ENCODE measurements around the gene CAMKMT.

CAMKMT gene

DNA sequence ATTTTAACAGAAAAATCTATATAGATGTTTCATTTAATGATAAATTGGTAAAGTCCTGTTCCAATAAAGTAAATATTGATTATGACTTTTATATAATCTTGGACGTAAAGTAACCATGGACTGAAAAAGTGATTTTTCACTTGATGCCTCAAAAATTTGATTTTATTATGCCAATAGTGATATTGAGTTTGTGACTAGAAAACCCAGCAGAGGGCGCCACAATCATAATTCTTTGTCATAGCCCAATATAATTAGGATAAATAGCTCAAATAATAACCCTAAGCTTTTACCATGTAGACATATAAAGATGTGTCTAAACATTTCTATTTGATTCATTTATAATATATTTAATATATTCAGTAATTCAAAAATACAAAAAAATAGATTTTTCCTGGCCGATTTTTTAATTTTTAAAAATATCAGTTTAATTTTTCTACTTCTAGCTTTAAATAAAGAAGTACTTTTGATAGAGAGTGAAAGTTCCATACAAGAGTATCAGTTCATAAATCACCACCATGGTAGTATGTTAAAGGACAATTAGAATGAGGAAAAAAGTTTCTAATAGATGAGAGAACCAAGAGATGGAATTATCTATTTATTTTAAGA lies 30.7 kb downstream of the CAMKMT start:
- no peak overlapping the region for H3K27ac ChIP-seq (ENCODE audit: low read depth, low read length)
- H3K36me3 ChIP-seq (ENCODE audit: control insufficient read depth, insufficient read depth, low read length), result no peaks in the 10 kb centered on the region
- peaks cover 12% of the 10 kb centered on the region for H3K4me1 ChIP-seq (ENCODE audit: control insufficient read depth, insufficient read depth, low read length)
- H3K9ac ChIP-seq (ENCODE audit: low read length), result no peak overlapping the region
- peaks cover 2% of the 10 kb centered on the region; the same call in 1 of the 2 replicates for H3K9me3 ChIP-seq (ENCODE audit: control insufficient read depth, insufficient read depth, low read depth, low read length)
- H3K4me3 ChIP-seq (ENCODE audit: low read depth, low read length), result no peak overlapping the region
- no peaks in the 10 kb centered on the region for H3K27me3 ChIP-seq (ENCODE audit: control insufficient read depth, insufficient read depth, low read length)

DNA sequence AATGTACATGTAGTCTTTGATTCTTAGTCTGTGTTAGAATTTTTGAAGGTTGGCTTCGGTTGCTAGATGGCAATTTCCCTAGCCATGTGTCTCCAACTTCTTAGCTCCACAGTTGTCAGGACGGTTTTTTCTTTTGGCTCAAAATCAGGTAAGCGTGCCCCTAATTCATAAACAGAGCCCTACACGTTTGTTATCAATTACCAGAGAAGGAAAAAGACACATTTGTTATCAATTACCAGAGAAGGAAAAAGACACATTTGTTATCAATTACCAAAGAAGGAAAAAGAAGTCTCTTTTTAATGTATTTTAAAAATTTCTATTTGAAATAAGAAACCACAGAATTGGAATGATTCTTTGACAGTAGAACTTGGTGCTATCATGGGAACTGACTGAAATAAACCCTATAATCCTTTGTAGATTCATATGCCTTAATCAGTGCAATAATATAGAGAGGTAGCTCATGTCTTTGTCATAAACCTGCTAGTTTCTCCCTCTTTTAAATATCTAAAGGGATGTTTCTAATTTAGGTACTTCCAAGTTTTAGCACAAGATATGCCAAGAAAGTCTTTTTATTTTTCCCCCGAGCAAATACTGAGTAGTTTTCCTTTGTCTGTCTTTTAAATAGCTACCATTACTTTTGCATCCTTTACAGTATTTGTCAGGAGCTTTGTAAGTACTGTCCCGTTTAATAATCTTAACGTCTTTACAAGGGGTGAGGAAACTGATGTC lies 35.9 kb downstream of the CAMKMT start:
- no peak overlapping the region for H3K9ac ChIP-seq (ENCODE audit: low read length)
- no peak overlapping the region for H3K4me3 ChIP-seq (ENCODE audit: low read depth, low read length)
- H3K27me3 ChIP-seq (ENCODE audit: control insufficient read depth, insufficient read depth, low read length), result no peaks in the 10 kb centered on the region
- peaks cover 20% of the 10 kb centered on the region for H3K4me1 ChIP-seq (ENCODE audit: control insufficient read depth, insufficient read depth, low read length)
- H3K36me3 ChIP-seq (ENCODE audit: control insufficient read depth, insufficient read depth, low read length), result no peaks in the 10 kb centered on the region
- no peaks in the 10 kb centered on the region for H3K9me3 ChIP-seq (ENCODE audit: control insufficient read depth, insufficient read depth, low read depth, low read length)
- H3K27ac ChIP-seq (ENCODE audit: low read depth, low read length), result no peak overlapping the region

DNA sequence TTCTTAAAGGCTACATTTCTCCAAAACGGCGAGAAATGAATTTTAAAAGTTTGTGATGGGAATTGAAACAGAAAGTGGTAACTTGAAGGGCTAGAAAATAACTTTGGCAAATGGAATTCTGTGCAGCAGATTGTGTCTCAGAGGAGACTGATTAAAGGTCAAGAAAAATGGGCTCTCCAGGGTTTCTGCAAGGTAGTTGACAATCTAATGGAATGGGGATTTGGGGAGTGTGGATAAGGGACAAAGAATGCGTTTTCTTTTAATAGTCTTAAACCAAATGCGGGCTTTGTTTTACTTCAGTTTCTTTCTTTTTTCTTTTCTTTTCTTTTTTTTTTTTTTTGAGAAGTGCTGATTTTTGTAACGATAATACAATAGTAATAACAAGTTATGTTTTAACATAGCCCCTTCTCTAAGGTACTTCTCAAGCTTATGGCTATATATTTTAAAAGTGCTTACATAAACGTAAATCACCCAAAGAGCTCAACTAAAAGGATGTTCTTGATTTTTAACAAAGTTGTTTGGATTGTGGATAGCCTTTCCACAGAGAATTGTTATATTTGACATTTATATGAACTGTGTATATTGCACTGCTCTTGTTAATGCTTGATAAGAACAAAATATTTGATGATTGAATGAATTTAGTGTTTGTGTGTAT lies 36.6 kb downstream of the CAMKMT start:
- H3K9me3 ChIP-seq (ENCODE audit: control insufficient read depth, insufficient read depth, low read depth, low read length), result no peaks in the 10 kb centered on the region
- H3K36me3 ChIP-seq (ENCODE audit: control insufficient read depth, insufficient read depth, low read length), result no peaks in the 10 kb centered on the region
- H3K27ac ChIP-seq (ENCODE audit: low read depth, low read length), result no peak overlapping the region
- H3K9ac ChIP-seq (ENCODE audit: low read length), result no peak overlapping the region
- H3K27me3 ChIP-seq (ENCODE audit: control insufficient read depth, insufficient read depth, low read length), result no peaks in the 10 kb centered on the region
- H3K4me1 ChIP-seq (ENCODE audit: control insufficient read depth, insufficient read depth, low read length), result peaks cover 20% of the 10 kb centered on the region
- no peak overlapping the region for H3K4me3 ChIP-seq (ENCODE audit: low read depth, low read length)

DNA sequence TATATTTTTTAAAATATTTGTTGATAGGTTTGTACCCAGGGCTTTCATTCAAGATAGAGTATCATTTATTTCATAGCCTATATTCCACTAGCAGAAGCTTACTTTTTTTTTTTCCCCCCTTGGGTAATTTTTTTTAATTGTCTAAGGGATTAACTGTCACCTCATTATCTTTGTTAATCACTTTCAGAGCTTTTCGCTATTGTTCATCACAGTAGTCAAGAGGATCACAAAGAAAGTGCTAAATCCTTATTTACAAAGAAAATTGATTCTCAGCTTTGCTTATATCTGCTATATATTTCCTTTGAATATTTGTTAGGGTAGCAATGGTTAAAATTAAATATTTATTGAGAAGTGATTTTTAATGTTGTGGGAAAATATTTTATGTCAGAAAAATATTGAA lies 59.0 kb downstream of the CAMKMT start:
- H3K4me1 ChIP-seq (ENCODE audit: control insufficient read depth, insufficient read depth, low read length), result peaks cover 9% of the 10 kb centered on the region; the same call in 1 of the 2 replicates
- H3K9ac ChIP-seq (ENCODE audit: low read length), result no peak overlapping the region

DNA sequence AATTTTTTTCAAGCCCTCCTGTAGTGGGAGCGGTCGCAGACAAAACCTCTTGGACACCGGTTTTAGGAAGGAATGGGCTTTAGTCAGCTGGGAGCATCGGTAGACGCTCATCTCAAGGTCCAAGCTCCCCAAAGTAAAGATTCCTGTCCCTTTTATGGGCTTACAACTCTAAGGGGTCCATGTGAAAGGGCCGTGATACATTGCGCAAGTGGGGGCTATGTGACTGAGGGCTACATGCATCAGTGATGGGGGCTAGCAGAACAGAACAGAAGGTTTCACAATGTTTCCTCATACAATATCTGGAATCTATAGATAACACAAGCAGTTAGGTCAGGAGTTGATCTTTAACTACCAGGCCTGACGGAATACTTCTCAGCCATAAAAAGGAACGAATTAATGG lies 62.5 kb downstream of the CAMKMT start:
- Histone ChIP-seq H3K36me3 (ENCODE audit: control insufficient read depth, insufficient read depth, low read length) (no peaks in the 10 kb centered on the region), H3K27ac (ENCODE audit: low read depth, low read length) (no peak overlapping the region), H3K9me3 (ENCODE audit: control insufficient read depth, insufficient read depth, low read depth, low read length) (peaks cover 12% of the 10 kb centered on the region), H3K27me3 (ENCODE audit: control insufficient read depth, insufficient read depth, low read length) (no peaks in the 10 kb centered on the region), H3K4me1 (ENCODE audit: control insufficient read depth, insufficient read depth, low read length) (peaks cover 6% of the 10 kb centered on the region; the same call in 1 of the 2 replicates), H3K9ac (ENCODE audit: low read length) (no peak overlapping the region), H3K4me3 (ENCODE audit: low read depth, low read length) (no peak overlapping the region)

More for the DNA sequence above, 59.0 kb downstream of the CAMKMT start:
- H3K36me3 ChIP-seq (ENCODE audit: control insufficient read depth, insufficient read depth, low read length), result no peaks in the 10 kb centered on the region
- no peak overlapping the region for H3K27ac ChIP-seq (ENCODE audit: low read depth, low read length)
- H3K4me3 ChIP-seq (ENCODE audit: low read depth, low read length), result no peak overlapping the region
- H3K27me3 ChIP-seq (ENCODE audit: control insufficient read depth, insufficient read depth, low read length), result no peaks in the 10 kb centered on the region
- H3K9me3 ChIP-seq (ENCODE audit: control insufficient read depth, insufficient read depth, low read depth, low read length), result peaks cover 10% of the 10 kb centered on the region

DNA sequence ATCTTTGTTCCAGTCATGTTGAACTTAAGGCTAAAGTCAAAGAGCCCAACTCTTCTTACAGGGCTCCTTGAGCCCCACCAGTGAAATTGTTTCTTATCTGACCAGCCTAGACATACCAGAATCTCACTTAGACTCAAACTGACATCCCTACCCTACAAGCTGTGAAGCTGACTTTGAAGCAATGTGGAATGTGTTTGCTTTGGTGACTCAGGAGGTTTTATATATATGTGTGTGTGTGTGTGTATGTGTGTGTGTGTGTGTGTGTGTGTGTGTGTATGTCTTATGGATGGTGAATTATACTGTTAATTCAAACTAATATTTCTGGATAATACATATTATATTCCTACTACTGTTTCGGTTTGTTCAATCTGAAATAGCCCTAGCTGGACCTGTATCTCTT lies 67.3 kb downstream of the CAMKMT start:
- Histone ChIP-seq H3K27ac (ENCODE audit: low read depth, low read length) (no peak overlapping the region), H3K27me3 (ENCODE audit: control insufficient read depth, insufficient read depth, low read length) (no peaks in the 10 kb centered on the region), H3K36me3 (ENCODE audit: control insufficient read depth, insufficient read depth, low read length) (no peaks in the 10 kb centered on the region), H3K9me3 (ENCODE audit: control insufficient read depth, insufficient read depth, low read depth, low read length) (0 out of 2 replicates have a peak, but pooled peaks cover 3% of the 10 kb centered on the region), H3K9ac (ENCODE audit: low read length) (no peak overlapping the region), H3K4me1 (ENCODE audit: control insufficient read depth, insufficient read depth, low read length) (peaks cover 43% of the 10 kb centered on the region), H3K4me3 (ENCODE audit: low read depth, low read length) (no peak overlapping the region)

DNA sequence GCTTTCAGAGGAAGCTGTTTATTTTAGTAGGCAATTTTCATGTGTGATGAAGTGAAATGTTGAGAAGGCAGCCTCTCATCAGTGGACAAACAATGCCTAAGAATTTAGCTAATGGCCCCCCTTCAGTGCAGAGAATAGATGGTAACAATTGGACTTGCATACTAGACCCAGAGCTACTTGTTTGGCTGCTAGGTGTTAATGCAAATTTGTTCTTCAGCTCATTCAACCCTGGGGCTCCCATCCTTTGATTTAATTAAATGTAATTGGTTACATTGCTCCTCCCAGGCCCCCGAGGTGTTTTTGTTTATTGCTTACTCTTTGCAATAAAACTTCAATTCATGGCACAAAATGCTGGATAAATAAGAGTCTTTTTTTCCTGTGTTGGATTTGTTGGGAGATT lies 68.6 kb downstream of the CAMKMT start:
- Histone ChIP-seq H3K27ac (ENCODE audit: low read depth, low read length) (peak overlapping the region; percentile 57), H3K9me3 (ENCODE audit: control insufficient read depth, insufficient read depth, low read depth, low read length) (0 out of 2 replicates have a peak, but pooled peaks cover 3% of the 10 kb centered on the region), H3K27me3 (ENCODE audit: control insufficient read depth, insufficient read depth, low read length) (no peaks in the 10 kb centered on the region), H3K36me3 (ENCODE audit: control insufficient read depth, insufficient read depth, low read length) (no peaks in the 10 kb centered on the region), H3K4me1 (ENCODE audit: control insufficient read depth, insufficient read depth, low read length) (peaks cover 56% of the 10 kb centered on the region), H3K4me3 (ENCODE audit: low read depth, low read length) (peak overlapping the region; percentile 31), H3K9ac (ENCODE audit: low read length) (no peak overlapping the region)

DNA sequence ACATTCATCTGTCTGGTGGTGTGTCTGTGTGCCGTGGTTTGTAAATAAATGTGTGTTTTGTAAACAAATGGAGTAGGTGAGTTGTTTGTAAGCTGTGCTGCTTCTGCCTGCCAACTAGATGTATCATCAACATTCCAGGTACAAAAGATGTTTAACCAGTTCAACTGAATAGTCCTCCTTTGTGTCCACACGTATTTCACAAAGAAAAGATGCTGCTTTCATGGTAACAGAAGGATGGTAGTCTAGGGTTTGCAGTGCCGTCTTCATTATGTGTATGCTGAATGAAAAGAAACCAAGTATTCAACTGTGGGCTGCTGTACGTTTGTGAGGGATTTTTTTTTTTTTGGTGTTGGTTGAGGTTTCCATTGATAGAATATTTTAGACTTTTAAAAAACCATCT lies 72.1 kb downstream of the CAMKMT start:
- Histone ChIP-seq H3K36me3 (ENCODE audit: control insufficient read depth, insufficient read depth, low read length) (no peaks in the 10 kb centered on the region), H3K4me1 (ENCODE audit: control insufficient read depth, insufficient read depth, low read length) (peaks cover 63% of the 10 kb centered on the region), H3K27me3 (ENCODE audit: control insufficient read depth, insufficient read depth, low read length) (no peaks in the 10 kb centered on the region), H3K9me3 (ENCODE audit: control insufficient read depth, insufficient read depth, low read depth, low read length) (no peaks in the 10 kb centered on the region), H3K9ac (ENCODE audit: low read length) (no peak overlapping the region), H3K27ac (ENCODE audit: low read depth, low read length) (peak overlapping the region; percentile 62; the same call in 1 of the 2 replicates), H3K4me3 (ENCODE audit: low read depth, low read length) (no peak overlapping the region)

DNA sequence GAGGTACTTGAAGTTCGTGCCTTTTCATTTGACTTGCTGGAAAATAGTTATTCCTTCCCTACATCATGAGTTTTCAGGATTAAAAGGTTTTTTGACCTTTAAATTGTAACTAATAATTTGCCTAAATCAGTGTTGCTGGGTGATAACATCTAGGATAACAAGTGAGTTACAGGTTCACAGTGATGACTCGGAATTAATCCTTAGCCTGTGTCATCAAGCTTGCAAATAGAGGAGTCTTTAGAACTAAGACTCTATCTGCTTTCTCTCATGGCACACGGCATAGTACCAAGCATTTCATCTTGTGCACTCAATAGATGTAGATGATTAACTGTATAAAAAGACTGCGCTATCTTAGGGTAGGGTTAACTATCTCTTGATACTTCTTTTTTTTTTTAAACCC lies 79.5 kb downstream of the CAMKMT start:
- H3K4me3 ChIP-seq (ENCODE audit: low read depth, low read length), result no peak overlapping the region
- H3K9ac ChIP-seq (ENCODE audit: low read length), result no peak overlapping the region
- peaks cover 7% of the 10 kb centered on the region; the same call in 1 of the 2 replicates for H3K36me3 ChIP-seq (ENCODE audit: control insufficient read depth, insufficient read depth, low read length)
- no peak overlapping the region for H3K27ac ChIP-seq (ENCODE audit: low read depth, low read length)
- peaks cover 6% of the 10 kb centered on the region; the same call in 1 of the 2 replicates for H3K4me1 ChIP-seq (ENCODE audit: control insufficient read depth, insufficient read depth, low read length)
- 0 out of 2 replicates have a peak, but pooled peaks cover 4% of the 10 kb centered on the region for H3K9me3 ChIP-seq (ENCODE audit: control insufficient read depth, insufficient read depth, low read depth, low read length)
- no peaks in the 10 kb centered on the region for H3K27me3 ChIP-seq (ENCODE audit: control insufficient read depth, insufficient read depth, low read length)

DNA sequence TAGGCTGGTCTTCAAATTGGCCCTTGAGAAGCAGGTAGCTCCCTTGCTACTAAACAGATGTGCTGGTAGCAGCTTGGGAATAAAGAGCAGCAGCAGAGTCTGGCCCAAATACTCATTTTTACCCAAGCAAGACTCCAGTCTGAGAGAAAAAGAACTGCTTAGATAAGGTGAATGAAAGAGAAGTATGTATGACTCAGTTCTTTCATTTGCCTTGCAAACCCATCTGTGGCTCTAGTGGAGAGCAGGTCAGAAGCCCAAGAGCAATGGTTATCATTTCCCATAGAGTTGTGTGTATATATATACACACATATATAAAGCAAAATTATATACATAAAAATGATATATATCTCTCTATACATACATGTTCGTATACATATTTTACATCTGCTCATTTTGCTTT lies 80.3 kb downstream of the CAMKMT start:
- Histone ChIP-seq H3K4me1 (ENCODE audit: control insufficient read depth, insufficient read depth, low read length) (peaks cover 6% of the 10 kb centered on the region; the same call in 1 of the 2 replicates), H3K4me3 (ENCODE audit: low read depth, low read length) (no peak overlapping the region), H3K36me3 (ENCODE audit: control insufficient read depth, insufficient read depth, low read length) (peaks cover 7% of the 10 kb centered on the region; the same call in 1 of the 2 replicates), H3K27ac (ENCODE audit: low read depth, low read length) (no peak overlapping the region), H3K9ac (ENCODE audit: low read length) (no peak overlapping the region), H3K27me3 (ENCODE audit: control insufficient read depth, insufficient read depth, low read length) (no peaks in the 10 kb centered on the region), H3K9me3 (ENCODE audit: control insufficient read depth, insufficient read depth, low read depth, low read length) (0 out of 2 replicates have a peak, but pooled peaks cover 4% of the 10 kb centered on the region)

DNA sequence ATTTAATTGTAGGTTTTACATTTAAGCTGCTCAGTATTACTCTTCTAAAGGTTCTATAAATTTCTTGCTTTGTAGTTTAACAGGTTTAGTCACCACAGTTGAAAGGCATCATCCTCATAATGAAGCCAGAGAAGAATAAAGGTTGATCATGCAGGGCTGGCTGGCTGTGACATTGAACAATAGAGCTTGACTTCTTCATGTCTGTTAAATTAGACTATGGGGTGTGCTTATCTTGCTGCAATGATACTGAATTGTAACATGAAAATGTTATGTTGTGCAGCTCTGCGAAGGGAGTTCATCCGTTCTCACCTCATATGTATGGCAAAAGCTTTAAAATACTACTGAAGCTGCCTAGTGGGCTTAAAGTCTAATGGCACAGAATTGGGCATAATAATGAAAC lies 81.8 kb downstream of the CAMKMT start:
- Histone ChIP-seq H3K9me3 (ENCODE audit: control insufficient read depth, insufficient read depth, low read depth, low read length) (0 out of 2 replicates have a peak, but pooled peaks cover 4% of the 10 kb centered on the region), H3K4me1 (ENCODE audit: control insufficient read depth, insufficient read depth, low read length) (no peaks in the 10 kb centered on the region), H3K27ac (ENCODE audit: low read depth, low read length) (no peak overlapping the region), H3K4me3 (ENCODE audit: low read depth, low read length) (no peak overlapping the region), H3K27me3 (ENCODE audit: control insufficient read depth, insufficient read depth, low read length) (no peaks in the 10 kb centered on the region), H3K9ac (ENCODE audit: low read length) (no peak overlapping the region), H3K36me3 (ENCODE audit: control insufficient read depth, insufficient read depth, low read length) (peaks cover 7% of the 10 kb centered on the region; the same call in 1 of the 2 replicates)
